GM12864 (cell line): Measurements from ENCODE around the gene PTBP1.

Source experiments
- DNase-seq: peaks from one replicate; pipeline ENCODE4 v3.0.0-alpha.2; 2011; ENCODE audit warnings: low read depth
- H3K4me3 ChIP-seq: 2 replicates; pipeline ENCODE4 v1.5.1; 2011; ENCODE audit warnings: mild to moderate bottlenecking, low read depth, low read length, control low read depth
- CTCF ChIP-seq: IDR thresholded peaks from 2 replicates; pipeline ENCODE4 v1.5.1; 2011; ENCODE audit warnings: low read depth, mild to moderate bottlenecking, moderate library complexity, low read length, control low read depth, inconsistent platforms; ENCODE audit errors: missing control alignments

Gene PTBP1

GRCh38 chr19:772730-773436 is 24.4 kb upstream of the PTBP1 start:
- DNase-seq, result no peak
- H3K4me3 ChIP-seq, result no peak overlapping the region
- no peak for TF ChIP-seq CTCF

- no peak overlapping the region for H3K4me3 ChIP-seq
- TF ChIP-seq CTCF, result no peak
- no peak for DNase-seq
Observed at GRCh38 chr19:776549-776948, 20.7 kb upstream of the PTBP1 start.

GRCh38 chr19:778910-779653 is 18.2 kb upstream of the PTBP1 start:
- DNase-seq, result no peak
- TF ChIP-seq CTCF, result no peak
- H3K4me3 ChIP-seq, result no peak overlapping the region

GRCh38 chr19:780935-781334 is 16.3 kb upstream of the PTBP1 start:
- no peak for DNase-seq
- H3K4me3 ChIP-seq, result no peak overlapping the region
- no peak for TF ChIP-seq CTCF

- no peak overlapping the region for H3K4me3 ChIP-seq
- no peak for TF ChIP-seq CTCF
- DNase-seq, result no peak
Observed at GRCh38 chr19:781800-782184, 15.5 kb upstream of the PTBP1 start.

- H3K4me3 ChIP-seq, result no peak overlapping the region
- DNase-seq, result no peak
- no peak for TF ChIP-seq CTCF
Observed at GRCh38 chr19:782185-782877, 14.9 kb upstream of the PTBP1 start.
